HEK293 (cell line): ENCODE data around the gene SLC35A2.
A peak's percentile ranks its signal among the peaks of the same experiment; 100 is the strongest.

ENCODE experiments used
- CTCF ChIA-PET: fragments of 350-600 bp; formaldehyde crosslinking; extraction: SDS; loops from one replicate; lab custom pipeline; 2021; ENCODE audit warnings: antibody characterized with exemption; lab: Yijun Ruan, JAX
- POLR2A ChIA-PET: fragments of 300-600 bp; formaldehyde crosslinking; extraction: SDS; loops from one replicate; lab custom pipeline; 2020; ENCODE audit warnings: antibody characterized with exemption, inconsistent platforms; lab: Yijun Ruan, JAX
- H3K27ac ChIP-seq: fragments of 200-500 bp; sonication (Bioruptor generic); 2 replicates; pipeline ENCODE4 v1.5.1; 2014; ENCODE audit warnings: low read depth, low read length, control low read depth, inconsistent platforms; ENCODE audit errors: extremely low read depth
- H3K36me3 ChIP-seq, 2 experiments: fragments of 200-500 bp in 1 of 2; sonication (Bioruptor generic) in 1 of 2; 1 replicate in 1 of 2; 2 replicates in 1 of 2; pipeline ENCODE4 v1.5.1; 2014 to 2017; ENCODE audit warnings: inconsistent platforms in 2 of 2, low read length in 2 of 2; ENCODE audit not compliant: control insufficient read depth in 2 of 2, insufficient read depth in 1 of 2
- H3K4me1 ChIP-seq: fragments of 200-500 bp; sonication (Bioruptor generic); 2 replicates; pipeline ENCODE4 v1.5.1; 2014; ENCODE audit warnings: mild to moderate bottlenecking, low read length, inconsistent platforms; ENCODE audit not compliant: control insufficient read depth, insufficient read depth
- H3K4me3 ChIP-seq: 2 replicates; pipeline ENCODE4 v1.5.1; 2011; ENCODE audit warnings: low read depth, mild to moderate bottlenecking, control low read depth, low read length, moderate library complexity
- H3K9me3 ChIP-seq: fragments of 200-500 bp; sonication (Bioruptor generic); 2 replicates; pipeline ENCODE4 v1.5.1; 2014; ENCODE audit warnings: low read depth, low read length, inconsistent platforms; ENCODE audit not compliant: control insufficient read depth, insufficient read depth
- EGR2 ChIP-seq: fragments of 450-650 bp; formaldehyde crosslinking; IDR thresholded peaks from 2 replicates; pipeline ENCODE4 v1.5.1; 2016; ENCODE audit warnings: low read depth, missing biosample characterization, missing genetic modification characterization
- GLIS1 ChIP-seq: fragments of 450-650 bp; formaldehyde crosslinking; IDR thresholded peaks from 2 replicates; pipeline ENCODE4 v1.5.1; 2016; ENCODE audit warnings: missing biosample characterization, missing genetic modification characterization
- RBAK ChIP-seq: fragments of 450-650 bp; formaldehyde crosslinking; IDR thresholded peaks from 2 replicates; pipeline ENCODE4 v1.5.1; 2016; ENCODE audit warnings: missing biosample characterization, missing genetic modification characterization
- ZBTB20 ChIP-seq: fragments of 450-650 bp; formaldehyde crosslinking; IDR thresholded peaks from 2 replicates; pipeline ENCODE4 v1.5.1; 2016; ENCODE audit warnings: missing biosample characterization, missing genetic modification characterization
- ZFP37 ChIP-seq: fragments of 450-650 bp; formaldehyde crosslinking; IDR thresholded peaks from 2 replicates; pipeline ENCODE4 v1.5.1; 2016; ENCODE audit warnings: missing biosample characterization, missing genetic modification characterization
- ZNF121 ChIP-seq: fragments of 450-650 bp; formaldehyde crosslinking; IDR thresholded peaks from 2 replicates; pipeline ENCODE4 v1.5.1; 2016; ENCODE audit warnings: missing biosample characterization, missing genetic modification characterization
- ZNF148 ChIP-seq: fragments of 450-650 bp; formaldehyde crosslinking; IDR thresholded peaks from 2 replicates; pipeline ENCODE4 v1.5.0; 2017; ENCODE audit warnings: missing biosample characterization, missing genetic modification characterization, borderline replicate concordance
- ZNF302 ChIP-seq: fragments of 450-650 bp; formaldehyde crosslinking; IDR thresholded peaks from 2 replicates; pipeline ENCODE4 v1.5.1; 2016; ENCODE audit warnings: missing biosample characterization, missing genetic modification characterization, low read depth
- ZNF366 ChIP-seq: fragments of 450-650 bp; formaldehyde crosslinking; conservative IDR thresholded peaks from 2 replicates; pipeline ENCODE4 v1.5.1; 2016; ENCODE audit warnings: missing biosample characterization, missing genetic modification characterization
- ZNF398 ChIP-seq: fragments of 450-650 bp; formaldehyde crosslinking; IDR thresholded peaks from 2 replicates; pipeline ENCODE4 v1.5.1; 2017; ENCODE audit warnings: missing biosample characterization, missing genetic modification characterization
- ZNF404 ChIP-seq: fragments of 450-650 bp; formaldehyde crosslinking; IDR thresholded peaks from 2 replicates; pipeline ENCODE4 v1.5.1; 2017; ENCODE audit warnings: missing biosample characterization, missing genetic modification characterization
- ZNF580 ChIP-seq: fragments of 450-650 bp; formaldehyde crosslinking; IDR thresholded peaks from 2 replicates; pipeline ENCODE4 v1.5.1; 2016; ENCODE audit warnings: missing biosample characterization, missing genetic modification characterization
- ZNF692 ChIP-seq: fragments of 450-650 bp; formaldehyde crosslinking; IDR thresholded peaks from 2 replicates; pipeline ENCODE4 v1.5.1; 2016; ENCODE audit warnings: missing biosample characterization, missing genetic modification characterization
- ZNF776 ChIP-seq: fragments of 450-650 bp; formaldehyde crosslinking; IDR thresholded peaks from 2 replicates; pipeline ENCODE4 v1.5.0; 2017; ENCODE audit warnings: missing biosample characterization, missing genetic modification characterization, borderline replicate concordance
- ZNF830 ChIP-seq: fragments of 450-650 bp; IDR thresholded peaks from 2 replicates; pipeline ENCODE4 v1.5.0; 2018; ENCODE audit warnings: missing biosample characterization, missing genetic modification characterization, low read depth, mild to moderate bottlenecking, moderate library complexity
- ZSCAN16 ChIP-seq: fragments of 450-650 bp; formaldehyde crosslinking; IDR thresholded peaks from 2 replicates; pipeline ENCODE4 v1.5.1; 2016; ENCODE audit warnings: missing biosample characterization, missing genetic modification characterization
- ZXDB ChIP-seq: fragments of 450-650 bp; formaldehyde crosslinking; IDR thresholded peaks from 2 replicates; pipeline ENCODE4 v1.5.1; 2016; ENCODE audit warnings: missing biosample characterization, missing genetic modification characterization

SLC35A2 gene

GRCh38 chrX:48938721-48939425 is 27.4 kb upstream of the SLC35A2 start:
- CTCF ChIA-PET: interaction anchor here (0.6 to 0.7 kb wide), 3 partner anchors 76 to 400 kb away, joined by 3 to 5 read pairs (median 3); partner anchors contain the start of gene TBC1D25
- H3K9me3 ChIP-seq: no peaks in the 10 kb centered on the region
- no peak overlapping the region for H3K4me3 ChIP-seq
- H3K36me3 ChIP-seq: peaks cover 0 to 90% of the 10 kb centered on the region in 2 experiments; a peak in 1 of 3 replicates
- no peaks in the 10 kb centered on the region for H3K4me1 ChIP-seq
- TF ChIP-seq ZNF830 (tag by site-specific recombination) (no peak), ZNF398 (tag by site-specific recombination) (no peak), EGR2 (tag by site-specific recombination) (no peak), ZNF404 (no peak), GLIS1 (tag by site-specific recombination) (no peak), ZNF692 (no peak), ZFP37 (tag by site-specific recombination) (no peak), ZNF580 (tag by site-specific recombination) (no peak)
- POLR2A ChIA-PET: no interaction called here
- H3K27ac ChIP-seq: no peak overlapping the region

- no peak overlapping the region for H3K27ac ChIP-seq
- CTCF ChIA-PET: no interaction called here
- H3K36me3 ChIP-seq: peaks cover 9 to 83% of the 10 kb centered on the region in 2 experiments; a peak in 2 of 3 replicates
- no peaks in the 10 kb centered on the region for H3K4me1 ChIP-seq
- H3K4me3 ChIP-seq: no peak overlapping the region
- POLR2A ChIA-PET: interaction anchor here (1.1 kb wide), 1 partner anchor 106 kb away, joined by 3 read pairs; no protein-coding TSS in a partner anchor
- H3K9me3 ChIP-seq: no peaks in the 10 kb centered on the region
- TF ChIP-seq ZNF366 (no peak), ZBTB20 (no peak), ZSCAN16 (0 out of 2 replicates have a peak, but pooled peaks have one; percentile 70), ZNF148 (no peak), ZXDB (no peak), ZNF121 (tag by site-specific recombination) (no peak), ZNF302 (tag by site-specific recombination) (no peak), ZNF776 (no peak), RBAK (no peak)
Measured at GRCh38 chrX:48937054-48937907, 25.8 kb upstream of the SLC35A2 start.
